HepG2 (cell line): ENCODE measurements around the gene OST4. TPM values are rescaled to one million over a fixed set of nuclear protein-coding genes. Genes with fewer than 3 reads are reported as not detected.
A peak's percentile ranks its signal among the peaks of the same experiment; 100 is the strongest.

Experiments
- ASH2L ChIP-seq: fragments of 300-600, 200-600 bp; sonication (generic); IDR thresholded peaks from 2 replicates; pipeline ENCODE4 v1.7.0; 2017; ENCODE audit warnings: low read depth, mild to moderate bottlenecking, moderate library complexity, mixed read lengths, low read length; ENCODE audit not compliant: insufficient read length
- ZMYM3 ChIP-seq: sonication (generic); formaldehyde crosslinking; IDR thresholded peaks from 2 replicates; pipeline ENCODE4 v1.5.1; 2020; ENCODE audit warnings: mild to moderate bottlenecking, missing genetic modification reagents
- ZNF235 ChIP-seq: sonication (generic); formaldehyde crosslinking; IDR thresholded peaks from 2 replicates; pipeline ENCODE4 v1.8.1; 2023; ENCODE audit warnings: mild to moderate bottlenecking, missing genetic modification reagents, borderline replicate concordance
- ZNF343 ChIP-seq: sonication (generic); formaldehyde crosslinking; IDR thresholded peaks from 2 replicates; pipeline ENCODE4 v1.4.0; 2020; ENCODE audit warnings: mild to moderate bottlenecking, missing genetic modification reagents
- ZNF382 ChIP-seq: sonication (generic); formaldehyde crosslinking; IDR thresholded peaks from 2 replicates; pipeline ENCODE4 v1.5.0; 2020; ENCODE audit warnings: missing genetic modification reagents, mild to moderate bottlenecking, borderline replicate concordance
- ZNF761 ChIP-seq: sonication (generic); formaldehyde crosslinking; conservative IDR thresholded peaks from 2 replicates; pipeline ENCODE4 v1.4.0; 2020; ENCODE audit warnings: mild to moderate bottlenecking, missing genetic modification reagents
- ZNF879 ChIP-seq: sonication (generic); formaldehyde crosslinking; IDR thresholded peaks from 2 replicates; pipeline ENCODE4 v1.8.1; 2023; ENCODE audit warnings: missing genetic modification reagents
- polyA plus RNA-seq, 8 experiments: library from polyadenylated mRNA; depleted of rRNA in 3 of 8; stranded (reverse) in 7 of 8; unstranded in 1 of 8; fragments of >200 nt; fragmentation: Illumina TruSeq in 4 of 8; extraction: Trizol in 4 of 8; gene quantifications; 2 replicates each; pipeline versions ENCODE4 v1.2.1 to v1.2.3, GENCODE V29; 2011 to 2016; ENCODE audit warnings: low read depth in 4 of 8, missing spikeins in 1 of 8, mixed read lengths in 1 of 8; ENCODE audit not compliant: insufficient read depth in 1 of 8
- total RNA-seq, 5 experiments: library from RNA; depleted of rRNA; stranded (reverse); fragments of >200 nt; fragmentation: Illumina TruSeq; extraction: Trizol; gene quantifications; 2 replicates each; pipeline ENCODE4 v1.2.3, GENCODE V29; 2016; ENCODE audit warnings: low read depth in 1 of 5
- TF ChIP-seq, protein P1 (sequence below): sonication (generic); formaldehyde crosslinking; IDR thresholded peaks from 2 replicates; pipeline ENCODE4 v1.5.0; 2020; ENCODE audit warnings: mild to moderate bottlenecking, missing genetic modification reagents, borderline replicate concordance
- TF ChIP-seq, protein P2 (sequence below): sonication (generic); formaldehyde crosslinking; IDR thresholded peaks from 2 replicates; pipeline ENCODE4 v1.5.0; 2020; ENCODE audit warnings: missing genetic modification reagents, mild to moderate bottlenecking, borderline replicate concordance
- TF ChIP-seq, protein P3 (sequence below): IDR thresholded peaks from 2 replicates; pipeline ENCODE4 v1.6.1; 2016; ENCODE audit warnings: missing genetic modification reagents, missing compliant biosample characterization
- TF ChIP-seq, protein P4 (sequence below): sonication (generic); IDR thresholded peaks from 2 replicates; pipeline ENCODE4 v1.6.1; 2016; ENCODE audit warnings: low read depth, borderline replicate concordance
- TF ChIP-seq, protein P5 (sequence below): sonication (generic); formaldehyde crosslinking; IDR thresholded peaks from 2 replicates; pipeline ENCODE4 v1.4.0; 2020; ENCODE audit warnings: mild to moderate bottlenecking, missing genetic modification reagents
- TF ChIP-seq, protein P6 (sequence below): IDR thresholded peaks from 2 replicates; pipeline ENCODE4 v1.6.1; 2016; ENCODE audit warnings: mild to moderate bottlenecking

Gene OST4
- total and polyA plus RNA-seq, 2 of the 13 experiments (the other 11 are each of a cell fraction or from before 2014, with no cell fraction given) = 498 to 584 TPM

DNA sequence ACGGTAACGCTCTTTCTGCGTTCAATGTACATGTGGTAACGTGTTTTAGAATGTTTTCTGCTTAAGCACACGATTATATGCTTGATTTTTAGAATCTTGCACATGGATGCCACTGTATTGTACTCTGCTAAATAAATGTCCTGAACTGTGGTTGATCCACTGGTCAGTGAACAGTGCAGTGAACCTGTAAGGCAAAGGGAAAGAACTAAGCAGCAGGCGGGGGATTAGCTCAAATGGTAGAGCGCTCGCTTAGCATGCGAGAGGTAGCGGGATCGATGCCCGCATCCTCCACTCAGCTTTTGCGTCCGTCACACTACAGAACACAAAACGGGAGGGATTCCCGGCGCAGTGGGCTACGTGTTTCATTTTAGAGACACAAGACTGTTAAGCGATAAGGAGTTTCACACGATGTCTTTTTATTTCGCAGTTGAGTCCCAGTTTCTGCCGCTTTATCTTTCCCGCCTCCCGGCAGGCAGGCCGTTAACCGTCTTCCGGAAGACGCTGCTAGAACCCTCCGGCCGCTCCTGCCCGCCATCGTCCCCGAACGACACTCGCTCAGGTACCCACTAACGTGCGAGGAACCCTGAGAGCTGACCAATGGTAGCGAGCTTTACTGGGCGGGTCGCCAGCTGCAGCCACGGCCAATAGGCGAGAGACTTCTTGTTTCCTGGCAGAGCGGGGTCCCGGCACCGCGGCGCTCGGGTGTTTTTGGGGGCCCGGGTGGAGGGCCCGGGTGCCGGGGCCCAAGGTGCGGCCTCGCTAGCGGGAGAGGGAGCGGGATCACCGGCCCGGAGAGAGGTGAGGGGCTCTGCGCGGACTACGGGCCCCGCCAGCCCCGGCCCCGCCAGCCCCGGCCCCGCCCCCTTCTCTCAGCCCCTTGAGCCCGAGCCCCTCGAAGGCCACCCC is 20.2 kb downstream of the OST4 start, which contains the start of gene AGBL5 (continued):
- TF ChIP-seq, protein P1, sequence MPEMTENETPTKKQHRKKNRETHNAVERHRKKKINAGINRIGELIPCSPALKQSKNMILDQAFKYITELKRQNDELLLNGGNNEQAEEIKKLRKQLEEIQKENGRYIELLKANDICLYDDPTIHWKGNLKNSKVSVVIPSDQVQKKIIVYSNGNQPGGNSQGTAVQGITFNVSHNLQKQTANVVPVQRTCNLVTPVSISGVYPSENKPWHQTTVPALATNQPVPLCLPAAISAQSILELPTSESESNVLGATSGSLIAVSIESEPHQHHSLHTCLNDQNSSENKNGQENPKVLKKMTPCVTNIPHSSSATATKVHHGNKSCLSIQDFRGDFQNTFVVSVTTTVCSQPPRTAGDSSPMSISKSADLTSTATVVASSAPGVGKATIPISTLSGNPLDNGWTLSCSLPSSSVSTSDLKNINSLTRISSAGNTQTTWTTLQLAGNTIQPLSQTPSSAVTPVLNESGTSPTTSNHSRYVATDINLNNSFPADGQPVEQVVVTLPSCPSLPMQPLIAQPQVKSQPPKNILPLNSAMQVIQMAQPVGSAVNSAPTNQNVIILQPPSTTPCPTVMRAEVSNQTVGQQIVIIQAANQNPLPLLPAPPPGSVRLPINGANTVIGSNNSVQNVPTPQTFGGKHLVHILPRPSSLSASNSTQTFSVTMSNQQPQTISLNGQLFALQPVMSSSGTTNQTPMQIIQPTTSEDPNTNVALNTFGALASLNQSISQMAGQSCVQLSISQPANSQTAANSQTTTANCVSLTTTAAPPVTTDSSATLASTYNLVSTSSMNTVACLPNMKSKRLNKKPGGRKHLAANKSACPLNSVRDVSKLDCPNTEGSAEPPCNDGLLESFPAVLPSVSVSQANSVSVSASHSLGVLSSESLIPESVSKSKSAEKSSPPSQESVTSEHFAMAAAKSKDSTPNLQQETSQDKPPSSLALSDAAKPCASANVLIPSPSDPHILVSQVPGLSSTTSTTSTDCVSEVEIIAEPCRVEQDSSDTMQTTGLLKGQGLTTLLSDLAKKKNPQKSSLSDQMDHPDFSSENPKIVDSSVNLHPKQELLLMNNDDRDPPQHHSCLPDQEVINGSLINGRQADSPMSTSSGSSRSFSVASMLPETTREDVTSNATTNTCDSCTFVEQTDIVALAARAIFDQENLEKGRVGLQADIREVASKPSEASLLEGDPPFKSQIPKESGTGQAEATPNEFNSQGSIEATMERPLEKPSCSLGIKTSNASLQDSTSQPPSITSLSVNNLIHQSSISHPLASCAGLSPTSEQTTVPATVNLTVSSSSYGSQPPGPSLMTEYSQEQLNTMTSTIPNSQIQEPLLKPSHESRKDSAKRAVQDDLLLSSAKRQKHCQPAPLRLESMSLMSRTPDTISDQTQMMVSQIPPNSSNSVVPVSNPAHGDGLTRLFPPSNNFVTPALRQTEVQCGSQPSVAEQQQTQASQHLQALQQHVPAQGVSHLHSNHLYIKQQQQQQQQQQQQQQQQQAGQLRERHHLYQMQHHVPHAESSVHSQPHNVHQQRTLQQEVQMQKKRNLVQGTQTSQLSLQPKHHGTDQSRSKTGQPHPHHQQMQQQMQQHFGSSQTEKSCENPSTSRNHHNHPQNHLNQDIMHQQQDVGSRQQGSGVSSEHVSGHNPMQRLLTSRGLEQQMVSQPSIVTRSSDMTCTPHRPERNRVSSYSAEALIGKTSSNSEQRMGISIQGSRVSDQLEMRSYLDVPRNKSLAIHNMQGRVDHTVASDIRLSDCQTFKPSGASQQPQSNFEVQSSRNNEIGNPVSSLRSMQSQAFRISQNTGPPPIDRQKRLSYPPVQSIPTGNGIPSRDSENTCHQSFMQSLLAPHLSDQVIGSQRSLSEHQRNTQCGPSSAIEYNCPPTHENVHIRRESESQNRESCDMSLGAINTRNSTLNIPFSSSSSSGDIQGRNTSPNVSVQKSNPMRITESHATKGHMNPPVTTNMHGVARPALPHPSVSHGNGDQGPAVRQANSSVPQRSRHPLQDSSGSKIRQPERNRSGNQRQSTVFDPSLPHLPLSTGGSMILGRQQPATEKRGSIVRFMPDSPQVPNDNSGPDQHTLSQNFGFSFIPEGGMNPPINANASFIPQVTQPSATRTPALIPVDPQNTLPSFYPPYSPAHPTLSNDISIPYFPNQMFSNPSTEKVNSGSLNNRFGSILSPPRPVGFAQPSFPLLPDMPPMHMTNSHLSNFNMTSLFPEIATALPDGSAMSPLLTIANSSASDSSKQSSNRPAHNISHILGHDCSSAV (CRISPR knock-in tag) = no peak; the same call in 1 of the 2 replicates
- TF ChIP-seq ZMYM3 (CRISPR knock-in tag) (no peak; the same call in 1 of the 2 replicates), ASH2L (peak; percentile 93), ZNF879 (CRISPR knock-in tag) (peak; percentile 84; the same call in 1 of the 2 replicates), ZNF343 (CRISPR knock-in tag) (peak; percentile 87; the same call in 1 of the 2 replicates), ZNF235 (CRISPR knock-in tag) (no peak; the same call in 1 of the 2 replicates), ZNF382 (CRISPR knock-in tag) (no peak), ZNF761 (CRISPR knock-in tag) (no peak; the same call in 1 of the 2 replicates)
- TF ChIP-seq, protein P2, sequence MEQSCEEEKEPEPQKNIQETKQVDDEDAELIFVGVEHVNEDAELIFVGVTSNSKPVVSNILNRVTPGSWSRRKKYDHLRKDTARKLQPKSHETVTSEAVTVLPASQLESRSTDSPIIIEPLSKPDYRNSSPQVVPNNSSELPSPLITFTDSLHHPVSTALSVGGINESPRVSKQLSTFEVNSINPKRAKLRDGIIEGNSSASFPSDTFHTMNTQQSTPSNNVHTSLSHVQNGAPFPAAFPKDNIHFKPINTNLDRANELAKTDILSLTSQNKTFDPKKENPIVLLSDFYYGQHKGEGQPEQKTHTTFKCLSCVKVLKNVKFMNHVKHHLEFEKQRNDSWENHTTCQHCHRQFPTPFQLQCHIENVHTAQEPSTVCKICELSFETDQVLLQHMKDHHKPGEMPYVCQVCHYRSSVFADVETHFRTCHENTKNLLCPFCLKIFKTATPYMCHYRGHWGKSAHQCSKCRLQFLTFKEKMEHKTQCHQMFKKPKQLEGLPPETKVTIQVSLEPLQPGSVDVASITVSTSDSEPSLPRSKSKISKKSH (CRISPR knock-in tag) = peak; percentile 99
- TF ChIP-seq, protein P3, sequence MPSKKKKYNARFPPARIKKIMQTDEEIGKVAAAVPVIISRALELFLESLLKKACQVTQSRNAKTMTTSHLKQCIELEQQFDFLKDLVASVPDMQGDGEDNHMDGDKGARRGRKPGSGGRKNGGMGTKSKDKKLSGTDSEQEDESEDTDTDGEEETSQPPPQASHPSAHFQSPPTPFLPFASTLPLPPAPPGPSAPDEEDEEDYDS (CRISPR knock-in tag) = peak; percentile 67
- TF ChIP-seq, protein P4, sequence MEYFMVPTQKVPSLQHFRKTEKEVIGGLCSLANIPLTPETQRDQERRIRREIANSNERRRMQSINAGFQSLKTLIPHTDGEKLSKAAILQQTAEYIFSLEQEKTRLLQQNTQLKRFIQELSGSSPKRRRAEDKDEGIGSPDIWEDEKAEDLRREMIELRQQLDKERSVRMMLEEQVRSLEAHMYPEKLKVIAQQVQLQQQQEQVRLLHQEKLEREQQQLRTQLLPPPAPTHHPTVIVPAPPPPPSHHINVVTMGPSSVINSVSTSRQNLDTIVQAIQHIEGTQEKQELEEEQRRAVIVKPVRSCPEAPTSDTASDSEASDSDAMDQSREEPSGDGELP = peak; percentile 45; the same call in 1 of the 2 replicates
- TF ChIP-seq, protein P5, sequence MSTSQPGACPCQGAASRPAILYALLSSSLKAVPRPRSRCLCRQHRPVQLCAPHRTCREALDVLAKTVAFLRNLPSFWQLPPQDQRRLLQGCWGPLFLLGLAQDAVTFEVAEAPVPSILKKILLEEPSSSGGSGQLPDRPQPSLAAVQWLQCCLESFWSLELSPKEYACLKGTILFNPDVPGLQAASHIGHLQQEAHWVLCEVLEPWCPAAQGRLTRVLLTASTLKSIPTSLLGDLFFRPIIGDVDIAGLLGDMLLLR (CRISPR knock-in tag) = peak; percentile 43; the same call in 1 of the 2 replicates
- TF ChIP-seq, protein P6, sequence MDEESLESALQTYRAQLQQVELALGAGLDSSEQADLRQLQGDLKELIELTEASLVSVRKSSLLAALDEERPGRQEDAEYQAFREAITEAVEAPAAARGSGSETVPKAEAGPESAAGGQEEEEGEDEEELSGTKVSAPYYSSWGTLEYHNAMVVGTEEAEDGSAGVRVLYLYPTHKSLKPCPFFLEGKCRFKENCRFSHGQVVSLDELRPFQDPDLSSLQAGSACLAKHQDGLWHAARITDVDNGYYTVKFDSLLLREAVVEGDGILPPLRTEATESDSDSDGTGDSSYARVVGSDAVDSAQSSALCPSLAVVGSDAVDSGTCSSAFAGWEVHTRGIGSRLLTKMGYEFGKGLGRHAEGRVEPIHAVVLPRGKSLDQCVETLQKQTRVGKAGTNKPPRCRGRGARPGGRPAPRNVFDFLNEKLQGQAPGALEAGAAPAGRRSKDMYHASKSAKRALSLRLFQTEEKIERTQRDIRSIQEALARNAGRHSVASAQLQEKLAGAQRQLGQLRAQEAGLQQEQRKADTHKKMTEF = peak; percentile 96
